ENCODE results near the gene NFKBIE.

DNA sequence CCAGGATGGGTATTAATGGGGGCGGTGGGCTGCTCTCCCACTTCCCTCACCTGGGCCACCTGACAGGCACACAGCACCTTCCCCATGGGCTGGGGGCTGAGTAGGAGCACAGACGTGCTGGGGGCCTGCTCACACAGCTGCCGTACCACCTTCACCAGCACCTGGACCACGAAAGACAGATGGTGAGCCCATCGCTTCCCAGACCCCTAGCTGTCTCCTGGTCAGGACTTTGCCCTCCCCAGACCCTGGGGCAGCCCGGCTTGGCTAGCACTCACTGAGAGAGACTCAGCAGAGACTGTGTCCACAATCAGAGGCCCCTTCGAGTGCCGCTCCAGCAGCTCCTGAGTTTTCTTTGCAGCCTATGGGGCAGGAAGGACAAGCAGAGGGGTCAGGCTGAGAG, 35.8 kb upstream of the NFKBIE start:
- TF ChIP-seq POLR2A (IDR thresholded peaks at IDR 0.05) (no peak), POLR2AphosphoS5 (IDR thresholded peaks at IDR 0.05) (no peak)
- TF ChIP-seq, protein P1, sequence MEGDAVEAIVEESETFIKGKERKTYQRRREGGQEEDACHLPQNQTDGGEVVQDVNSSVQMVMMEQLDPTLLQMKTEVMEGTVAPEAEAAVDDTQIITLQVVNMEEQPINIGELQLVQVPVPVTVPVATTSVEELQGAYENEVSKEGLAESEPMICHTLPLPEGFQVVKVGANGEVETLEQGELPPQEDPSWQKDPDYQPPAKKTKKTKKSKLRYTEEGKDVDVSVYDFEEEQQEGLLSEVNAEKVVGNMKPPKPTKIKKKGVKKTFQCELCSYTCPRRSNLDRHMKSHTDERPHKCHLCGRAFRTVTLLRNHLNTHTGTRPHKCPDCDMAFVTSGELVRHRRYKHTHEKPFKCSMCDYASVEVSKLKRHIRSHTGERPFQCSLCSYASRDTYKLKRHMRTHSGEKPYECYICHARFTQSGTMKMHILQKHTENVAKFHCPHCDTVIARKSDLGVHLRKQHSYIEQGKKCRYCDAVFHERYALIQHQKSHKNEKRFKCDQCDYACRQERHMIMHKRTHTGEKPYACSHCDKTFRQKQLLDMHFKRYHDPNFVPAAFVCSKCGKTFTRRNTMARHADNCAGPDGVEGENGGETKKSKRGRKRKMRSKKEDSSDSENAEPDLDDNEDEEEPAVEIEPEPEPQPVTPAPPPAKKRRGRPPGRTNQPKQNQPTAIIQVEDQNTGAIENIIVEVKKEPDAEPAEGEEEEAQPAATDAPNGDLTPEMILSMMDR (IDR thresholded peaks at IDR 0.05) = no peak
